HG03196 (cell line): Measurements from ENCODE around the gene SIX5.

Experiments used
- ATAC-seq: cut with Tn5 transposase; IDR thresholded peaks from one replicate; pipeline ENCODE4 v1.9.1; 2021; ENCODE audit not compliant: unreplicated experiment

The SIX5 gene

DNA sequence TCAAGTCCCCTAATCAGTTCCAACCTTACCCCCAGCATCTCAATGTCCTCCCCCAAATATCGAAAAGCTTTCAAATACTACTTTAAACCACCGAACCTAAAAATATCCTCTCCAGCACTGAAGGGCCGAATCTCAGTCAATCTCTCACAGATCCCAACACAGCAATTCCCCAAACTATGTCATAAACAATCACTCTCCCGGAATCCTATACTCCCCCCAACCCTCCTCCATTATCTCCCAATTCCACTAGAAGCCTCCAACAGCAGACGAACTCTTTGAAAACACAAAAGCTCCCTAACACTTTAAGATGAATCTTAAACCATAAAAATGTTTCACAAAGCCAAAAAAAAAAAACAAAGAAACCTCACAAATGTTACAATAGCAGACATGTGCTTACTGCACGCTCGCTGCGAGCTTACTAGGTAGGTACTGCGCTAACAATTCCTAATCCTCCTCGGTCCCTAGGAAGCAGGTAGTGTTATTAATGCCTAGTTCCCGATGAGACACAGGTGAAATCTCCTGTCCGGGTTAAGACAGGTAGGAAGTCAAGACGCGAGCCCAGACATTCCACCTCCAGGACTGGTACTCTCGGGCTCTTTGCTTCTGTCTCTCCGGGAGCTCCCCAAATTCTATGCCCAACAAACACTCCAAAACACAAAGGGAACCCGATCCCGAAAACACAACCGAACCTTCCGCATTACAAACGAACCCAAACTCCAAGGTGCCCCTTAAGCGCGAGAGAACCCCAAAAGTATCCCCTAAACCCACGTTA is 52.5 kb downstream of the SIX5 start:
- no peak for ATAC-seq

DNA sequence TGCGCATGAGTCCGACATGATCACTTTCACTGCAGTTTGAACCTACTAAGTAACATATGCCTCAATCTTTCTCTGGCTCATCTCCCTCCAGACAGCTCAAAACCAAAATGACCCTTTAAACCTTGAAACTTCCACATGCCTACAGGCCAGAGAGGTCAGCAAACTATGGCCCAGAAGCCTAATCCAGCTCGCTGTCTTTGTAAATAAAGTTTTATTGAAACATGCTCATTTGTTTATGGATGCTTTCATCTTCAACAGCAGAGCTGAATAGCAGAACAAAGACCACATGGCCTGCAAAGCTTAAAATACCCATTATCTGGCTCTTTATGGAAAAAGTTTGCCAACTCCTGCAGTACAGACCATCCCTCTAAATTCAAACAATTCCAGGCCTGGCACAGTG is 53.9 kb downstream of the SIX5 start:
- ATAC-seq = no peak
